A549 (cell line): ENCODE data around the gene TNFSF8.

Experiments
- CBX2 ChIP-seq: fragments of 200-600 bp; sonication (generic); IDR thresholded peaks from 2 replicates; pipeline ENCODE4 v1.6.1; 2016; ENCODE audit warnings: low read depth, mild to moderate bottlenecking, borderline replicate concordance
- CHD2 ChIP-seq: fragments of 150-350 bp; IDR thresholded peaks from 2 replicates; pipeline ENCODE4 v1.6.1; 2014; ENCODE audit warnings: low read length; ENCODE audit not compliant: partially characterized antibody
- CHD4 ChIP-seq: fragments of 200-600 bp; sonication (generic); IDR thresholded peaks from 2 replicates; pipeline ENCODE4 v1.6.1; 2016; ENCODE audit warnings: antibody characterized with exemption, mild to moderate bottlenecking, borderline replicate concordance
- CTCF ChIP-seq: fragments of >200 bp; sonication (Bioruptor Twin); formaldehyde crosslinking; IDR thresholded peaks from 3 replicates; pipeline ENCODE4 v1.5.1; 2016
- EP300 ChIP-seq, 2 experiments: fragments of >200 bp; sonication (Bioruptor Twin); formaldehyde crosslinking; IDR thresholded peaks; 2 replicates in 1 of 2; 3 replicates in 1 of 2; pipeline ENCODE4 v1.6.1; 2016 to 2017
- FOSL2 ChIP-seq, 2 experiments: fragments of 450-650 bp in 1 of 2; fragments of >200 bp in 1 of 2; sonication (Bioruptor Twin) in 1 of 2; formaldehyde crosslinking; IDR thresholded peaks; 2 replicates each; pipeline versions ENCODE4 v1.5.0 to v1.6.1; 2016 to 2020; ENCODE audit warnings: mild to moderate bottlenecking in 1 of 2, moderate library complexity in 1 of 2
- HDAC2 ChIP-seq: fragments of 200-600 bp; sonication (generic); IDR thresholded peaks from 2 replicates; pipeline ENCODE4 v1.6.1; 2016
- JUN ChIP-seq, 2 experiments: fragments of >200 bp; sonication (Bioruptor Twin); formaldehyde crosslinking; IDR thresholded peaks; 2 replicates in 1 of 2; 3 replicates in 1 of 2; pipeline ENCODE4 v1.6.1; 2016 to 2017
- MAX ChIP-seq: IDR thresholded peaks from 2 replicates; pipeline ENCODE4 v1.6.1; 2012
- PBX3 ChIP-seq: IDR thresholded peaks from 2 replicates; pipeline ENCODE4 v1.6.1; 2012
- POLR2A ChIP-seq: IDR thresholded peaks from 2 replicates; pipeline ENCODE4 v1.6.1; 2012; ENCODE audit warnings: mild to moderate bottlenecking, low read length
- RAD21 ChIP-seq, 2 experiments: fragments of >200 bp in 1 of 2; sonication (Bioruptor Twin) in 1 of 2; formaldehyde crosslinking in 1 of 2; IDR thresholded peaks in 1 of 2; conservative IDR thresholded peaks in 1 of 2; 2 replicates in 1 of 2; 3 replicates in 1 of 2; pipeline ENCODE4 v1.6.1; 2012 to 2018; ENCODE audit warnings: inconsistent platforms in 1 of 2
- ZNF302 ChIP-seq: fragments of 250-450 bp; sonication (Bioruptor Pico); IDR thresholded peaks from 2 replicates; pipeline ENCODE4 v1.9.0; 2021; ENCODE audit warnings: inconsistent platforms, mild to moderate bottlenecking, moderate library complexity

GRCh38 chr9:114861922-114862605 is 68.3 kb downstream of the TNFSF8 start:
- TF ChIP-seq CHD4 (no peak), JUN (IDR thresholded peaks at IDR 0.05) (no peak), PBX3 (no peak), CBX2 (no peak), FOSL2 (IDR thresholded peaks at IDR 0.05) (no peak), FOSL2 (CRISPR knock-in tag; IDR thresholded peaks at IDR 0.05) (no peak), HDAC2 (no peak), RAD21 (conservative IDR thresholded peaks at IDR 0.05 in 1 of 2, IDR thresholded peaks at IDR 0.05 in 1 of 2) (no peak), CTCF (no peak), CHD2 (no peak), MAX (no peak), EP300 (IDR thresholded peaks at IDR 0.05) (no peak), POLR2A (no peak), ZNF302 (no peak)
